ENCODE measurements around the gene BANK1.

DNA sequence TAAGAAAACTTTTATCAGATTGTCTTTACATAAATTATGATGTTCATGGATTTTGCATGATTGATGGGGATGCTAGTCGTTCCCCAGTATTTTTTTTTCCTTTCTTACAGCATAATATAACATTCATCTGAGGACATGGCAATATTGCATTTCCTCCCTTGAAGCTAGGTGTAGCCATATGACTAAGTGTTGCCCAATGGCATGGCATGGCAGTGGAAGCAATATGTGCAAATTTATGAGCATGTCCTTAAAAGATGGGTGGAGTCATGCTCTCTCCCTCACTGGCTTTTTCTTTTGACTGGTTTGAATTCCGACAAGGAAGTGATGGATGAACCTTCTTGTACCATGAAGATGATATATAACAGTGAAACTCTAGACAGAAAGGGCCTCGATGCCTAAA is 96.3 kb downstream of the BANK1 start:
- TF ChIP-seq YY1 (IDR thresholded peaks at IDR 0.05; ENCODE audit: low read depth, low read length) = no peak
- TF ChIP-seq POLR2AphosphoS5 (IDR thresholded peaks at IDR 0.05; ENCODE audit: low read length) = no peak
- no peak for TF ChIP-seq BACH1 (IDR thresholded peaks at IDR 0.05; ENCODE audit: borderline replicate concordance)
- no peak for TF ChIP-seq FOS (IDR thresholded peaks at IDR 0.05; ENCODE audit: borderline replicate concordance, extremely low read depth, insufficient read length)
- no peak for TF ChIP-seq NFYB (IDR thresholded peaks at IDR 0.05; ENCODE audit: insufficient read depth, low read depth, low read length)
- no peak for TF ChIP-seq USF2 (IDR thresholded peaks at IDR 0.05; ENCODE audit: borderline replicate concordance, low read depth, low read length)

All from GM12878 (cell line).